ENCODE results near the gene WRNIP1. TPM values are rescaled to one million over a fixed set of nuclear protein-coding genes. Genes with fewer than 3 reads are reported as not detected.
A peak's percentile ranks its signal among the peaks of the same experiment; 100 is the strongest.

WRNIP1 gene
- total and polyA plus RNA-seq, 2 of the 8 experiments (the other 6 are each of a cell fraction or from before 2014, with no cell fraction given) = 38.2 to 39.2 TPM

DNA sequence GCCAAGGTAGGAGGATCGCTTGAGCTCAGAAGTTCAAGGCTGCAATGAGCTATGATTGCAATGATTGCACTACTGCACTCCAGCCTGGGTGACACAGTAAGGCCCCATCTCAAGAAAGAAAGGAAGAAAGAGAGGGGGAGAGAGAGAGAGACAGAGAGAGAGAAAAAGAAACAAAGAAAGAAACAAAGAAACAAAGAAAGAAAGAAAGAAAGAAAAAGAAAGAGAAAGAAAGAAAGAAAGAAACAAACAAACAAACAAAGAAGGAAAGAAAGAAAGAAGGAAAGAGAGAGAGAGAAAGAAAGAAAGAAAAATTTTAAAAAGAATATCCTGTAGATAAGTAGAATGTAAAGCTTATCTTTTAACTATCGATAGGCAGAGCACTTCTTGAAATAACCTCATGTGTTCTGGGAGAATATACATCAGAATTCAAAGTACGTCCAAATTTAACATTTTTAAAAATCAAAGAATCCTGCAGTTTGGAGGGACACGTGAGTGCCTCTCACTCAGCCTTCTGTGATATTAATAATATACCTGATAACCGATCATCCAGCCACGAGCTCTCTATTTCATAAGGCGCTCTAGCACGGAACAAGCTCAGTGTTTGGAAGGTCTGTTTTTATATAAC lies 39.7 kb upstream of the WRNIP1 start:
- no peak overlapping the region for H2BK120ac ChIP-seq (replicated peaks; ENCODE audit: low read depth, low read length)
- no peak overlapping the region for H3K4ac ChIP-seq (replicated peaks; ENCODE audit: insufficient read length, low read depth, low read length)
- no peak overlapping the region for H4K8ac ChIP-seq (ENCODE audit: extremely low read depth, insufficient read depth, low read length)
- H3K23me2 ChIP-seq (ENCODE audit: low read depth, low read length) = no peaks in the 10 kb centered on the region; the same call in 1 of the 2 replicates
- ChIA-PET CTCF (ENCODE audit: partially characterized antibody) (interaction anchor here (0.8 to 1.9 kb wide), 9 partner anchors 11 to 58 kb away, joined by 3 to 9 read pairs (median 4); no protein-coding TSS in a partner anchor), POLR2A (ENCODE audit: partially characterized antibody) (no interaction called here)
- H4K5ac ChIP-seq (ENCODE audit: insufficient read length, low read depth, low read length) = no peak overlapping the region
- H3K9me3 ChIP-seq (ENCODE audit: insufficient read depth in 2 of 2, low read depth in 1 of 2, low read length in 1 of 2) = peaks cover 0 to 2% of the 10 kb centered on the region in 2 experiments; a peak in 1 of 4 replicates
- no peak overlapping the region for H2BK15ac ChIP-seq (ENCODE audit: low read length)
- H2AK5ac ChIP-seq (ENCODE audit: low read depth, low read length) = no peak overlapping the region
- WGBS, 2 experiments (ENCODE audit: extremely low coverage in 1 of 2, insufficient coverage in 1 of 2, insufficient read length in 1 of 2, insufficient replicate concordance in 2 of 2, low coverage in 1 of 2, low lambda C conversion rate in 2 of 2, missing lambda C conversion rate in 1 of 2) = 79% methylated on average over 8 of the region's 8 CpGs; no CpG with 5 or more reads in 1 of the 2 experiments
- no peaks in the 10 kb centered on the region; a peak in 1 of 7 replicates for H3K27me3 ChIP-seq (replicated peaks in 1 of 4; ENCODE audit: control insufficient read depth in 3 of 4, extremely low read depth in 1 of 4, insufficient read depth in 3 of 4, low read length in 3 of 4)
- no peaks in the 10 kb centered on the region; a peak in 2 of 7 replicates for H3K4me1 ChIP-seq (replicated peaks in 1 of 4; ENCODE audit: control insufficient read depth in 3 of 4, insufficient read depth in 4 of 4, low read length in 3 of 4)
- no peak overlapping the region for H3K14ac ChIP-seq (ENCODE audit: insufficient read length)
- H3K27ac ChIP-seq (ENCODE audit: low read depth, low read length) = no peak overlapping the region
- H3K79me1 ChIP-seq (ENCODE audit: low read depth, low read length) = no peaks in the 10 kb centered on the region
- H3K23ac ChIP-seq (ENCODE audit: insufficient read length) = no peak overlapping the region
- DNase-seq (ENCODE audit: low read depth in 1 of 2, low spot score in 2 of 2) = no peak
- H3K79me2 ChIP-seq (ENCODE audit: control insufficient read depth in 1 of 2, insufficient read depth in 2 of 2, low read length in 2 of 2) = no peaks in the 10 kb centered on the region
- no peak overlapping the region for H2BK20ac ChIP-seq (ENCODE audit: low read length)
- H3K18ac ChIP-seq (ENCODE audit: extremely low read depth, low read length) = no peak overlapping the region
- H4K20me1 ChIP-seq (replicated peaks in 1 of 2; ENCODE audit: control insufficient read depth in 1 of 2, insufficient read depth in 2 of 2, low read length in 2 of 2) = no peaks in the 10 kb centered on the region
- H4K91ac ChIP-seq (replicated peaks; ENCODE audit: insufficient read length, low read length) = no peak overlapping the region
- H3K56ac ChIP-seq (replicated peaks; ENCODE audit: insufficient read length, low read depth, low read length) = no peak overlapping the region
- no peak overlapping the region for H3K4me3 ChIP-seq (ENCODE audit: extremely low read depth in 1 of 4, insufficient read depth in 2 of 4, low read depth in 3 of 4, low read length in 4 of 4)
- H3K9ac ChIP-seq (replicated peaks in 1 of 4; ENCODE audit: extremely low read depth in 1 of 4, low read depth in 3 of 4, low read length in 3 of 4) = no peak overlapping the region
- H3K36me3 ChIP-seq (ENCODE audit: control insufficient read depth in 2 of 4, insufficient read depth in 4 of 4, low read length in 3 of 4) = no peaks in the 10 kb centered on the region
- FAIRE-seq = no peak
- no peak overlapping the region for H2BK12ac ChIP-seq (ENCODE audit: low read depth, low read length)
- TF ChIP-seq GABPA (IDR thresholded peaks at IDR 0.05; ENCODE audit: borderline replicate concordance, insufficient read depth, low read length) (no peak), POLR2A (IDR thresholded peaks at IDR 0.05; ENCODE audit: control extremely low read depth in 1 of 2, low read depth in 2 of 2, low read length in 2 of 2) (no peak), EP300 (IDR thresholded peaks at IDR 0.05; ENCODE audit: borderline replicate concordance in 1 of 2, low read depth in 2 of 2, low read length in 2 of 2) (no peak), EZH2 (IDR thresholded peaks at IDR 0.05; ENCODE audit: low read depth, low read length, severe bottlenecking) (no peak), CBX8 (IDR thresholded peaks at IDR 0.05; ENCODE audit: borderline replicate concordance, low read depth, low read length) (no peak), USF2 (IDR thresholded peaks at IDR 0.05; ENCODE audit: low read length) (no peak), RBBP5 (IDR thresholded peaks at IDR 0.05; ENCODE audit: borderline replicate concordance, low read depth, low read length) (no peak)
- peak overlapping the region; percentile 60; the same call in 1 of the 2 replicates for H2AFZ ChIP-seq (ENCODE audit: low read length)
- no peak overlapping the region for H3K4me2 ChIP-seq (ENCODE audit: insufficient read depth in 1 of 2, low read depth in 2 of 2, low read length in 2 of 2)
- H2BK5ac ChIP-seq (ENCODE audit: low read depth, low read length) = no peak overlapping the region

All from H1 (cell line).